Ishikawa (cell line): ENCODE data around the gene LOXL3.

Source experiments
- CEBPB ChIP-seq: IDR thresholded peaks from 2 replicates; pipeline ENCODE4 v1.6.1; 2012
- EGR1 ChIP-seq: IDR thresholded peaks from 2 replicates; pipeline ENCODE4 v1.6.1; 2012
- EP300 ChIP-seq: IDR thresholded peaks from 2 replicates; pipeline ENCODE4 v1.6.1; 2012; ENCODE audit warnings: borderline replicate concordance
- RAD21 ChIP-seq: IDR thresholded peaks from 2 replicates; pipeline ENCODE4 v1.6.1; 2012; ENCODE audit warnings: low read depth
- TAF1 ChIP-seq: IDR thresholded peaks from 2 replicates; pipeline ENCODE4 v1.6.1; 2012; ENCODE audit warnings: low read depth, mild to moderate bottlenecking
- TEAD4 ChIP-seq: IDR thresholded peaks from 2 replicates; pipeline ENCODE4 v1.6.1; 2012
- YY1 ChIP-seq: IDR thresholded peaks from 2 replicates; pipeline ENCODE4 v1.6.1; 2012; ENCODE audit warnings: low read depth
- TF ChIP-seq, protein P1 (sequence below): IDR thresholded peaks from 2 replicates; pipeline ENCODE4 v1.6.1; 2012

DNA sequence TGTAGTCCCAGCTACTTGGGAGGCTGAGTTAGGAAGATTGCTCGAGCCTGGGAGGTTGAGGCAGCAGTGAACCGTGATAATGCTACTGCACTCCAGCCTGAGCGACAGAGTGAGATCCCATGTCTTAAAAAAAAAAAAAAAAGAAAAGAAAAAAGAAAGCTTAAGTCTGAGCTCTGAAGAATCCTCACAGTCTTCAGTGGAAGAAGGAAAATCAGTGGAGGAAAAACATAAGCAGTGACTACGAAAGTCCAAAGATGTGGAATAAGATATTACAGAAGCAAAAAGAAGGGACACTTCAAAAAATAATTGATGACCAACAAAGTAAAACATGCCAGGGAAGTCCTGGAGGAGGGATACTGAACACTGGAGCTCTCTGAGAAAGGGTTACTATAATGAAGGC, 43.5 kb downstream of the LOXL3 start:
- TF ChIP-seq EP300 (no peak), RAD21 (no peak), YY1 (no peak), TEAD4 (no peak), TAF1 (no peak), CEBPB (no peak), EGR1 (no peak)
- TF ChIP-seq, protein P1, sequence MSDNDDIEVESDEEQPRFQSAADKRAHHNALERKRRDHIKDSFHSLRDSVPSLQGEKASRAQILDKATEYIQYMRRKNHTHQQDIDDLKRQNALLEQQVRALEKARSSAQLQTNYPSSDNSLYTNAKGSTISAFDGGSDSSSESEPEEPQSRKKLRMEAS = no peak
